HepG2 (cell line): ENCODE measurements around the gene ELL. TPM values are rescaled to one million over a fixed set of nuclear protein-coding genes. Genes with fewer than 3 reads are reported as not detected.

Experiments
- HNRNPL ChIP-seq: fragments of 200-400 bp; formaldehyde crosslinking; IDR thresholded peaks from 2 replicates; pipeline ENCODE4 v1.6.1; 2017; ENCODE audit warnings: mild to moderate bottlenecking, low read depth, low read length
- KDM3A ChIP-seq: IDR thresholded peaks from 2 replicates; pipeline ENCODE4 v1.6.1; 2018; ENCODE audit warnings: low read depth, missing compliant biosample characterization
- RFX5 ChIP-seq: IDR thresholded peaks from 2 replicates; pipeline ENCODE4 v1.6.1; 2011; ENCODE audit warnings: low read depth, low read length, improper control_type of control experiment
- SCMH1 ChIP-seq: sonication (generic); formaldehyde crosslinking; IDR thresholded peaks from 2 replicates; pipeline ENCODE4 v1.9.0; 2021; ENCODE audit warnings: missing genetic modification reagents, mild to moderate bottlenecking, borderline replicate concordance
- TBX2 ChIP-seq: sonication (generic); formaldehyde crosslinking; IDR thresholded peaks from 2 replicates; pipeline ENCODE4 v1.5.0; 2020; ENCODE audit warnings: missing genetic modification reagents, mild to moderate bottlenecking, borderline replicate concordance
- ZBTB38 ChIP-seq: sonication (generic); formaldehyde crosslinking; IDR thresholded peaks from 2 replicates; pipeline ENCODE4 v1.5.1; 2020; ENCODE audit warnings: mild to moderate bottlenecking, missing genetic modification reagents
- ZNF143 ChIP-seq: sonication (generic); formaldehyde crosslinking; IDR thresholded peaks from 2 replicates; pipeline ENCODE4 v1.4.0; 2020; ENCODE audit warnings: missing genetic modification reagents
- ZNF232 ChIP-seq: sonication (generic); formaldehyde crosslinking; IDR thresholded peaks from 2 replicates; pipeline ENCODE4 v1.4.0; 2020; ENCODE audit warnings: missing genetic modification reagents, borderline replicate concordance
- ZNF292 ChIP-seq: sonication (generic); formaldehyde crosslinking; IDR thresholded peaks from 2 replicates; pipeline ENCODE4 v1.8.1; 2022; ENCODE audit warnings: mild to moderate bottlenecking, low read depth, missing genetic modification reagents, borderline replicate concordance
- ZNF713 ChIP-seq: sonication (generic); formaldehyde crosslinking; IDR thresholded peaks from 2 replicates; pipeline ENCODE4 v1.4.0; 2020; ENCODE audit warnings: mild to moderate bottlenecking, missing genetic modification reagents
- ZSCAN9 ChIP-seq: IDR thresholded peaks from 2 replicates; pipeline ENCODE4 v1.6.1; 2016; ENCODE audit warnings: borderline replicate concordance
- polyA plus RNA-seq, 8 experiments: library from polyadenylated mRNA; depleted of rRNA in 3 of 8; stranded (reverse) in 7 of 8; unstranded in 1 of 8; fragments of >200 nt; fragmentation: Illumina TruSeq in 4 of 8; extraction: Trizol in 4 of 8; gene quantifications; 2 replicates each; pipeline versions ENCODE4 v1.2.1 to v1.2.3, GENCODE V29; 2011 to 2016; ENCODE audit warnings: low read depth in 4 of 8, missing spikeins in 1 of 8, mixed read lengths in 1 of 8; ENCODE audit not compliant: insufficient read depth in 1 of 8
- total RNA-seq, 5 experiments: library from RNA; depleted of rRNA; stranded (reverse); fragments of >200 nt; fragmentation: Illumina TruSeq; extraction: Trizol; gene quantifications; 2 replicates each; pipeline ENCODE4 v1.2.3, GENCODE V29; 2016; ENCODE audit warnings: low read depth in 1 of 5
- TF ChIP-seq, protein P1 (sequence below): sonication (generic); formaldehyde crosslinking; IDR thresholded peaks from 2 replicates; pipeline ENCODE4 v1.4.0; 2020; ENCODE audit warnings: mild to moderate bottlenecking, low read depth, missing genetic modification reagents
- TF ChIP-seq, protein P2 (sequence below): IDR thresholded peaks from 2 replicates; pipeline ENCODE4 v1.6.1; 2018; ENCODE audit warnings: missing genetic modification reagents, mild to moderate bottlenecking, missing compliant biosample characterization
- TF ChIP-seq, protein P3 (sequence below): sonication (generic); formaldehyde crosslinking; IDR thresholded peaks from 2 replicates; pipeline ENCODE4 v1.5.1; 2020; ENCODE audit warnings: mild to moderate bottlenecking, missing genetic modification reagents, moderate library complexity
- TF ChIP-seq, protein P4 (sequence below): sonication (generic); formaldehyde crosslinking; IDR thresholded peaks from 2 replicates; pipeline ENCODE4 v1.4.0; 2020; ENCODE audit warnings: missing genetic modification reagents
- TF ChIP-seq, protein P5 (sequence below): sonication (generic); formaldehyde crosslinking; IDR thresholded peaks from 2 replicates; pipeline ENCODE4 v1.8.0; 2022; ENCODE audit warnings: mild to moderate bottlenecking, missing genetic modification reagents, borderline replicate concordance

Gene ELL
- total and polyA plus RNA-seq, 2 of the 13 experiments (the other 11 are each of a cell fraction or from before 2014, with no cell fraction given): 3.7 to 5.4 TPM

DNA sequence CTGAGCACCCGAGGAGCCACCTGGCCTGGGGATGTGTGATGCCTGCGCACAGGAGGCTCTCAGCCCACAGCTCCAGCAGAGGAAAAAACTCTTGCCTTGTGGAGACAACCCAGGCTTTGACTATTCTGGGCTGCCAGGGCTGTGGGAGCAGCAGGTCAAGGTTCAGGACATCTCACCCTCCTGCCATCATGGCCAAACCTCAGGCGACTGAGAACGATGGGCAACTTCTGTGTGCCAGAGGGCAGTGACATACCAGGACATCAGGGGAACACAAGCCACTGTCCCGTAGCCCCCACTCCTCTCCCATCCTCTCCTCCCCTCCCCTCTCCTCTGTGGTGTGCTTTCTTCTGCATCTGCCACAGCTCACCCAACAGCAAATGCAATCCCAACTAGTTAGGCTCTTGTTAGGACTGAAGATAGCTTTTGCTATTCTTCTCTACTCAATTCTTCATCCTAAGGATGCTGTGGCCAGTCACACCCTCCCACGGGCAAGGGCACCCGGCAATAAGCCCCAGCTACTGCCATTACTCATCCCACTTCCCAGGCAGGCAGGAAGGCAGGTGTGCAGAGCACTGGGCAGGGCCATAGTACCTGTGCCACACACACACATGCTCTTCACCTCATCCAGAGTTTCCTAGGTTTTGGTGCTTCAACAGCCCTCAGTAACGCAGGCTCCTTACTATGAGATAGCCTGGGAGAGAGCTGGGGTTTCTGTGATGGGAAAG lies 16.8 kb downstream of the ELL start (continued):
- TF ChIP-seq, protein P1, sequence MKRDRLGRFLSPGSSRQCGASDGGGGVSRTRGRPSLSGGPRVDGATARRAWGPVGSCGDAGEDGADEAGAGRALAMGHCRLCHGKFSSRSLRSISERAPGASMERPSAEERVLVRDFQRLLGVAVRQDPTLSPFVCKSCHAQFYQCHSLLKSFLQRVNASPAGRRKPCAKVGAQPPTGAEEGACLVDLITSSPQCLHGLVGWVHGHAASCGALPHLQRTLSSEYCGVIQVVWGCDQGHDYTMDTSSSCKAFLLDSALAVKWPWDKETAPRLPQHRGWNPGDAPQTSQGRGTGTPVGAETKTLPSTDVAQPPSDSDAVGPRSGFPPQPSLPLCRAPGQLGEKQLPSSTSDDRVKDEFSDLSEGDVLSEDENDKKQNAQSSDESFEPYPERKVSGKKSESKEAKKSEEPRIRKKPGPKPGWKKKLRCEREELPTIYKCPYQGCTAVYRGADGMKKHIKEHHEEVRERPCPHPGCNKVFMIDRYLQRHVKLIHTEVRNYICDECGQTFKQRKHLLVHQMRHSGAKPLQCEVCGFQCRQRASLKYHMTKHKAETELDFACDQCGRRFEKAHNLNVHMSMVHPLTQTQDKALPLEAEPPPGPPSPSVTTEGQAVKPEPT: 0 out of 2 replicates have a peak, but pooled peaks have one; percentile 53
- TF ChIP-seq ZNF143: no peak
- TF ChIP-seq ZBTB38: no peak
- no peak for TF ChIP-seq ZNF232
- TF ChIP-seq RFX5: no peak
- no peak for TF ChIP-seq ZNF713 (CRISPR knock-in tag)
- TF ChIP-seq, protein P2, sequence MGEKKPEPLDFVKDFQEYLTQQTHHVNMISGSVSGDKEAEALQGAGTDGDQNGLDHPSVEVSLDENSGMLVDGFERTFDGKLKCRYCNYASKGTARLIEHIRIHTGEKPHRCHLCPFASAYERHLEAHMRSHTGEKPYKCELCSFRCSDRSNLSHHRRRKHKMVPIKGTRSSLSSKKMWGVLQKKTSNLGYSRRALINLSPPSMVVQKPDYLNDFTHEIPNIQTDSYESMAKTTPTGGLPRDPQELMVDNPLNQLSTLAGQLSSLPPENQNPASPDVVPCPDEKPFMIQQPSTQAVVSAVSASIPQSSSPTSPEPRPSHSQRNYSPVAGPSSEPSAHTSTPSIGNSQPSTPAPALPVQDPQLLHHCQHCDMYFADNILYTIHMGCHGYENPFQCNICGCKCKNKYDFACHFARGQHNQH (CRISPR knock-in tag): 0 out of 2 replicates have a peak, but pooled peaks have one; percentile 25
- no peak for TF ChIP-seq SCMH1 (CRISPR knock-in tag)
- 0 out of 2 replicates have a peak, but pooled peaks have one; percentile 18 for TF ChIP-seq ZNF292 (CRISPR knock-in tag)
- TF ChIP-seq, protein P3, sequence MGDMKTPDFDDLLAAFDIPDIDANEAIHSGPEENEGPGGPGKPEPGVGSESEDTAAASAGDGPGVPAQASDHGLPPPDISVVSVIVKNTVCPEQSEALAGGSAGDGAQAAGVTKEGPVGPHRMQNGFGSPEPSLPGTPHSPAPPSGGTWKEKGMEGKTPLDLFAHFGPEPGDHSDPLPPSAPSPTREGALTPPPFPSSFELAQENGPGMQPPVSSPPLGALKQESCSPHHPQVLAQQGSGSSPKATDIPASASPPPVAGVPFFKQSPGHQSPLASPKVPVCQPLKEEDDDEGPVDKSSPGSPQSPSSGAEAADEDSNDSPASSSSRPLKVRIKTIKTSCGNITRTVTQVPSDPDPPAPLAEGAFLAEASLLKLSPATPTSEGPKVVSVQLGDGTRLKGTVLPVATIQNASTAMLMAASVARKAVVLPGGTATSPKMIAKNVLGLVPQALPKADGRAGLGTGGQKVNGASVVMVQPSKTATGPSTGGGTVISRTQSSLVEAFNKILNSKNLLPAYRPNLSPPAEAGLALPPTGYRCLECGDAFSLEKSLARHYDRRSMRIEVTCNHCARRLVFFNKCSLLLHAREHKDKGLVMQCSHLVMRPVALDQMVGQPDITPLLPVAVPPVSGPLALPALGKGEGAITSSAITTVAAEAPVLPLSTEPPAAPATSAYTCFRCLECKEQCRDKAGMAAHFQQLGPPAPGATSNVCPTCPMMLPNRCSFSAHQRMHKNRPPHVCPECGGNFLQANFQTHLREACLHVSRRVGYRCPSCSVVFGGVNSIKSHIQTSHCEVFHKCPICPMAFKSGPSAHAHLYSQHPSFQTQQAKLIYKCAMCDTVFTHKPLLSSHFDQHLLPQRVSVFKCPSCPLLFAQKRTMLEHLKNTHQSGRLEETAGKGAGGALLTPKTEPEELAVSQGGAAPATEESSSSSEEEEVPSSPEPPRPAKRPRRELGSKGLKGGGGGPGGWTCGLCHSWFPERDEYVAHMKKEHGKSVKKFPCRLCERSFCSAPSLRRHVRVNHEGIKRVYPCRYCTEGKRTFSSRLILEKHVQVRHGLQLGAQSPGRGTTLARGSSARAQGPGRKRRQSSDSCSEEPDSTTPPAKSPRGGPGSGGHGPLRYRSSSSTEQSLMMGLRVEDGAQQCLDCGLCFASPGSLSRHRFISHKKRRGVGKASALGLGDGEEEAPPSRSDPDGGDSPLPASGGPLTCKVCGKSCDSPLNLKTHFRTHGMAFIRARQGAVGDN: 0 out of 2 replicates have a peak, but pooled peaks have one; percentile 15
- no peak for TF ChIP-seq KDM3A (CRISPR knock-in tag)
- TF ChIP-seq, protein P4, sequence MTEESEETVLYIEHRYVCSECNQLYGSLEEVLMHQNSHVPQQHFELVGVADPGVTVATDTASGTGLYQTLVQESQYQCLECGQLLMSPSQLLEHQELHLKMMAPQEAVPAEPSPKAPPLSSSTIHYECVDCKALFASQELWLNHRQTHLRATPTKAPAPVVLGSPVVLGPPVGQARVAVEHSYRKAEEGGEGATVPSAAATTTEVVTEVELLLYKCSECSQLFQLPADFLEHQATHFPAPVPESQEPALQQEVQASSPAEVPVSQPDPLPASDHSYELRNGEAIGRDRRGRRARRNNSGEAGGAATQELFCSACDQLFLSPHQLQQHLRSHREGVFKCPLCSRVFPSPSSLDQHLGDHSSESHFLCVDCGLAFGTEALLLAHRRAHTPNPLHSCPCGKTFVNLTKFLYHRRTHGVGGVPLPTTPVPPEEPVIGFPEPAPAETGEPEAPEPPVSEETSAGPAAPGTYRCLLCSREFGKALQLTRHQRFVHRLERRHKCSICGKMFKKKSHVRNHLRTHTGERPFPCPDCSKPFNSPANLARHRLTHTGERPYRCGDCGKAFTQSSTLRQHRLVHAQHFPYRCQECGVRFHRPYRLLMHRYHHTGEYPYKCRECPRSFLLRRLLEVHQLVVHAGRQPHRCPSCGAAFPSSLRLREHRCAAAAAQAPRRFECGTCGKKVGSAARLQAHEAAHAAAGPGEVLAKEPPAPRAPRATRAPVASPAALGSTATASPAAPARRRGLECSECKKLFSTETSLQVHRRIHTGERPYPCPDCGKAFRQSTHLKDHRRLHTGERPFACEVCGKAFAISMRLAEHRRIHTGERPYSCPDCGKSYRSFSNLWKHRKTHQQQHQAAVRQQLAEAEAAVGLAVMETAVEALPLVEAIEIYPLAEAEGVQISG (CRISPR knock-in tag): no peak
- no peak for TF ChIP-seq ZSCAN9 (CRISPR knock-in tag)
- TF ChIP-seq HNRNPL: 0 out of 2 replicates have a peak, but pooled peaks have one; percentile 38
- TF ChIP-seq, protein P5, sequence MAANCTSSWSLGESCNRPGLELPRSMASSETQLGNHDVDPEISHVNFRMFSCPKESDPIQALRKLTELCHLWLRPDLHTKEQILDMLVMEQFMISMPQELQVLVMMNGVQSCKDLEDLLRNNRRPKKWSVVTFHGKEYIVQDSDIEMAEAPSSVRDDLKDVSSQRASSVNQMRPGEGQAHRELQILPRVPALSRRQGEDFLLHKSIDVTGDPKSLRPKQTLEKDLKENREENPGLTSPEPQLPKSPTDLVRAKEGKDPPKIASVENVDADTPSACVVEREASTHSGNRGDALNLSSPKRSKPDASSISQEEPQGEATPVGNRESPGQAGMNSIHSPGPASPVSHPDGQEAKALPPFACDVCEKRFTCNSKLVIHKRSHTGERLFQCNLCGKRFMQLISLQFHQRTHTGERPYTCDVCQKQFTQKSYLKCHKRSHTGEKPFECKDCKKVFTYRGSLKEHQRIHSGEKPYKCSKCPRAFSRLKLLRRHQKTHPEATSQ (CRISPR knock-in tag): no peak
- peak; percentile 1; the same call in 1 of the 2 replicates for TF ChIP-seq TBX2 (CRISPR knock-in tag)
